ENCODE measurements around the gene MED7.

MED7 gene

GRCh38 chr5:157100140-157100679, 42.5 kb downstream of the MED7 start:
- Histone ChIP-seq H3K79me2 (ENCODE audit: control insufficient read depth, low read length) (no peaks in the 10 kb centered on the region), H3K4me1 (ENCODE audit: control insufficient read depth, low read length) (peaks cover 7% of the 10 kb centered on the region), H3F3A (ENCODE audit: control insufficient read depth, insufficient read depth) (no peaks in the 10 kb centered on the region), H3K4me3 (ENCODE audit: low read length) (no peak overlapping the region), H3K4me2 (ENCODE audit: low read length) (no peak overlapping the region), H3K27me3 (ENCODE audit: control insufficient read depth, low read length) (no peaks in the 10 kb centered on the region), H3K36me3 (ENCODE audit: control insufficient read depth, low read length) (no peaks in the 10 kb centered on the region), H3K27ac (ENCODE audit: low read depth, low read length) (no peak overlapping the region), H4K20me1 (ENCODE audit: control insufficient read depth, insufficient read depth, low read depth, low read length) (no peaks in the 10 kb centered on the region), H3K9me3 (ENCODE audit: control insufficient read depth, insufficient read depth, low read length) (no peaks in the 10 kb centered on the region), H3K9me2 (replicated peaks; ENCODE audit: control insufficient read depth, low read length) (no peaks in the 10 kb centered on the region)
- TF ChIP-seq EZH2phosphoT487 (IDR thresholded peaks at IDR 0.05; ENCODE audit: borderline replicate concordance, low read length) (no peak), CTCF (IDR thresholded peaks at IDR 0.05; ENCODE audit: low read depth, low read length, poor library complexity, severe bottlenecking) (no peak)

DNA sequence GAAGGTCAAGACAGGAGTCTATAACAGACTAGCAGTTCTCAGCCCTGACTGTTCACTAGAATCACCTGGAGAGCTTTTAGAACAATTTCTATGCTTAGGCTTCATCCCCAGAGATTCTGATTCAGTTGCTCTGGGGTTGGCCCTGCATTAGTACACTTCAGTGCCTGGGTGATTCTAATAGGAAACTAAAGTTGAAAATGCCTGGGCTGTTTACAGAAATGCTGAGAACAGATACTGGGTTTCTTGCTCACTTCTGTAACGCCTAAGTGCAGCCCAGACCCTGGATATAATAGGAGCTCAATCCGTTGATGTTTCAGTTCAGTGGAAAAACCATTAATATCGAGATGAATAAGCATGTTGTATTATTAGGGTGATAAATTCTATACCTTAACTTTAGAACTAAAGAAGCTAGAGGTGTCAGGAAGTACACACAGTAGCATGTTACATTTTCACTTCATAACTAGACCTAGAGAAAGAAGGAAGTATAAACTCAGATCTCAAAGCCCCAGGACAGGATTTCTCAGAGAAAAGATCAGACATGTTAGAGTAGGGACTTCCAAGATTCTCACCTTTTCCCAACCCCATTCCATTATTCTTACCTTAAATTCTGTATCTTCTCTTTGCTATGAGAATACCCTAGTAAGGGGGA, 54.2 kb downstream of the MED7 start:
- no peak overlapping the region for H3K4me2 ChIP-seq (ENCODE audit: low read length)
- no peak overlapping the region for H3K4me3 ChIP-seq (ENCODE audit: low read length)
- no peaks in the 10 kb centered on the region for H3K79me2 ChIP-seq (ENCODE audit: control insufficient read depth, low read length)
- H3K4me1 ChIP-seq (ENCODE audit: control insufficient read depth, low read length): peaks cover 7% of the 10 kb centered on the region; the same call in 1 of the 2 replicates
- no peak overlapping the region for H3K27ac ChIP-seq (ENCODE audit: low read depth, low read length)
- no peaks in the 10 kb centered on the region for H3F3A ChIP-seq (ENCODE audit: control insufficient read depth, insufficient read depth)
- no peaks in the 10 kb centered on the region for H3K9me3 ChIP-seq (ENCODE audit: control insufficient read depth, insufficient read depth, low read length)
- no peaks in the 10 kb centered on the region for H3K27me3 ChIP-seq (ENCODE audit: control insufficient read depth, low read length)
- H3K9me2 ChIP-seq (replicated peaks; ENCODE audit: control insufficient read depth, low read length): no peaks in the 10 kb centered on the region
- no peak for TF ChIP-seq EZH2phosphoT487 (IDR thresholded peaks at IDR 0.05; ENCODE audit: borderline replicate concordance, low read length)
- H3K36me3 ChIP-seq (ENCODE audit: control insufficient read depth, low read length): no peaks in the 10 kb centered on the region
- no peaks in the 10 kb centered on the region for H4K20me1 ChIP-seq (ENCODE audit: control insufficient read depth, insufficient read depth, low read depth, low read length)

Data from DOHH2 (cell line).